Measurements from ENCODE around the gene HES5.

DNA sequence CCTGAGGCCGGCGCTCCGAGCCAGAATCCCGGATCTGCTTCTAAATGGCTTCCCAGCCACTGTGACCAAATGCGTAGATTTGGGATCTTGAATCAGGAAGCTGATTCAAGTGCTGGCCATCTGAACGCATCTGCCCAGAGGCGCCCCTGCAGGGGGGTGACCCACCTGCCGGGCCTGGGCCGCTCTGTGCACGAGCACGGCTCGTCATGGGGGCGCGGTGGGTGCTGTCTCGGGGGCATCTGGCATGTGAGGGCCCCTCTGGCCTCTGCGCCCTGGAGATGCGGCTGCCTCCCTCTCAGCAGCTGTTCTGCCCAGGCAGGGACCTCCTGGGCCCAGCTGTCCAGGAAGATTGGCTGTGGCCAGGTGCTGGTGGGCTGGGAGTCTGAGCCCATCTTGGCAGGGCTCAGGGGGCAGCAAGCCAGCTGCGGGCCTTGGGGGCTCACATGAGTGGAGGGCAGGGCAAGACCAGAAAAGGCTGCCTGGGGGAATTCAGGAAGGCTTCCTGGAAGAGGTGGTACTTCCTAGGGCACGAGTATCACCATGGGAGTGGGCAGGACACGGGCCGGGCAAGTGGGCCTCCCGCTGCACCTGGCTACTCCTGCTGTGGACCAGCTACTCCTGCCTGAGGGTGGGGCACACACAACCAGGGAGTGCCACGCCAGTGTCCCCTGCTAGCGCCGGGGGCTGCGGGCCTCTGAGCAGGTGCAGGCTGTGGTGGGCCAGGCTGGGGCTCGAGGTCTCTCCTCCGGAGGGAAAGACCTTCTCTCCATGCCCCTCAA lies 28.8 kb downstream of the HES5 start:
- TF ChIP-seq CTCF (IDR thresholded peaks at IDR 0.05; ENCODE audit: poor library complexity, severe bottlenecking), result no peak
- no peak for TF ChIP-seq SMC3 (conservative IDR thresholded peaks at IDR 0.05; ENCODE audit: poor library complexity)
- TF ChIP-seq EZH2 (IDR thresholded peaks at IDR 0.05; ENCODE audit: borderline replicate concordance, insufficient read depth, low read length, poor library complexity, severe bottlenecking), result no peak
- TF ChIP-seq TAF1 (IDR thresholded peaks at IDR 0.05; ENCODE audit: low read depth), result no peak
